GM21825 (cell line): ENCODE data around the gene KIR3DL1.
"Not testable (repeated sequence)": the region's sequence is repeated elsewhere in the genome, so short reads cannot be mapped to it uniquely, and the experiment has no call there.

Source experiments
- ATAC-seq: cut with Tn5 transposase; IDR thresholded peaks from one replicate; pipeline ENCODE4 v1.9.1; 2021; ENCODE audit warnings: mild to moderate bottlenecking, moderate library complexity; ENCODE audit not compliant: unreplicated experiment

KIR3DL1 gene

DNA sequence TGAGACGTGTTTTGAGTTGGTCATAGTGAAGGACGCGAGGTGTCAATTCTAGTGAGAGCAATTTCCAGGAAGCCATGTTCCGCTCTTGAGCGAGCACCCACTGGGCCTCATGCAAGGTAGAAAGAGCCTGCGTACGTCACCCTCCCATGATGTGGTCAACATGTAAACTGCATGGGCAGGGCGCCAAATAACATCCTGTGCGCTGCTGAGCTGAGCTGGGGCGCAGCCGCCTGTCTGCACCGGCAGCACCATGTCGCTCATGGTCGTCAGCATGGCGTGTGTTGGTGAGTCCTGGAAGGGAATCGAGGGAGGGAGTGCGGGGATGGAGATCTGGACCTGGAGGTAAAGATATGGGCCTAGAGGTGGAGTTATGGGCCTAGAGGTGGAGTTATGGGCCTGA is at the start of gene KIR3DL1:
TSS of gene KIR3DL1 (plus strand) at position 218 of the 400 bp plus-strand sequence.
- ATAC-seq = not testable (repeated sequence)

DNA sequence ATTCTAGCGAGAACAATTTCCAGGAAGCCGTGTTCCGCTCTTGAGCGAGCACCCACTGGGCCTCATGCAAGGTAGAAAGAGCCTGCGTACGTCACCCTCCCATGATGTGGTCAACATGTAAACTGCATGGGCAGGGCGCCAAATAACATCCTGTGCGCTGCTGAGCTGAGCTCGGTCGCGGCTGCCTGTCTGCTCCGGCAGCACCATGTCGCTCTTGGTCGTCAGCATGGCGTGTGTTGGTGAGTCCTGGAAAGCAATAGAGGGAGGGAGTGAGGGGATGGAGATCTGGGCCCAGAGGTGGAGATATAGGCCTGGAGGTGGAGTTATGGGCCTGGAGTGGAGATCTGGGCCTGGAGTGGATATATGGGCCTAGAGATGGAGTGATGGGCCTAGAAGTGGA is 46.6 kb upstream of the KIR3DL1 start, which contains the start of gene KIR2DL1:
TSS of gene KIR2DL1 (plus strand) at position 148 of the 400 bp plus-strand sequence. CDS start at position 206, 58 bp downstream.
- ATAC-seq = not testable (repeated sequence)

DNA sequence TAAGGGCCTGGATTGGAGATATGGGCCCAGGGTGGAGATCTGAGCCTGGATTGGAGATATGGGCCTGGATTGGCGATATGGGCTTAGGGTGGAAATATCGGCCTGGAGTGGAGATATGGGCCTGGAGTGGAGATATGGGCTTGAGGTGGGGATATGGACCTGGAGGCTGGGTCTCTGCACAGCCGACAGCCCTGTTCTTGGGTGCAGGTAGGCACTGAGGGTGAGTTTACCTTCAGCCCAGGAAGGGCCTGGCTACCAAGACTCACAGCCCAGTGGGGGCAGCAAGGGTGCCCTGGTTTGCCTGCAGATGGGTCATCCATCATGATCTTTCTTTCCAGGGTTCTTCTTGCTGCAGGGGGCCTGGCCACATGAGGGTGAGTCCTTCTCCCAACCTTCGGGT is 45.8 kb upstream of the KIR3DL1 start:
- ATAC-seq = not testable (repeated sequence)

DNA sequence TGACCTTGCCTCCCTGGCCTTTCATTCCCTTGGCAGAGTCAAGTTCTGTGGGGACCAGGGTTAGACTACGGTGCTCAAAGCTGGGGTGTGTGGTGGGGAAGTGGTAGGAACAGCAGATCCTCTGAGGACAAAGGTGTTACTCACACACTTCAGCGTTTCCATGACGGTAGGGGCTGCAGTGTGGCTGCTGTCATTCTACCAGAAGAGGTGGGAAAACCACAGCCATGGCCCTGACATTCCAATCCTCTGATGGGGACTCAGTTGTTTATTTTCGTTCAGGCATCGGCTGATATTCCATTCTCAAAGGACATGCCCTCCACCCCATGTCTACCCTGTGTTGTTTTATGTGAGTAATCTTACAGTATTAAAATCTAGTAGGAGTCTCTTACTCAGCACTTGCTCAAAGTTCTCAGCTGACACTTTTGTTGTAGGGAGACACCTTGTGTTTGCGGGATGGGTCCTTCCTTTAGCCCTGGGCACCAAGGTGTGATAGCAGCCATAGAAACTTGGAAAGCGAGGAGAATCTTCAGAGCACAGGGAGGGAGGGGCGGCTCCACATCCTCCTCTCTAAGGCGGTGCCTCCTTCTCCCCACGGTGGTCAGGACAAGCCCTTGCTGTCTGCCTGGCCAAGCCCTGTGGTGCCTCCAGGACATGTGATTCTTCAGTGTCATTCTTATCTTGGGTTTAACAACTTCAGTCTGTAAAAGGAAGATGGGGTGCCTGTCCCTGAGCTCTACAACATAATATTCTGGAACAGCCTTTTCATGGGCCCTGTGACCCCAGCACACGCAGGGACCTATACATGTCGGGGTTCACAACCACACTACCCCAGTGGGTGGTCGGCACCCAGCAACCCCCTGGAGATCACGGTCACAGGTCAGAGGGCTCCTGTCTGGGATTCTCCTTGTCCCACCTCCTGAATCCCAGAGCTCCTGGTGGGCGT is 45.0 kb upstream of the KIR3DL1 start:
- not testable (repeated sequence) for ATAC-seq

DNA sequence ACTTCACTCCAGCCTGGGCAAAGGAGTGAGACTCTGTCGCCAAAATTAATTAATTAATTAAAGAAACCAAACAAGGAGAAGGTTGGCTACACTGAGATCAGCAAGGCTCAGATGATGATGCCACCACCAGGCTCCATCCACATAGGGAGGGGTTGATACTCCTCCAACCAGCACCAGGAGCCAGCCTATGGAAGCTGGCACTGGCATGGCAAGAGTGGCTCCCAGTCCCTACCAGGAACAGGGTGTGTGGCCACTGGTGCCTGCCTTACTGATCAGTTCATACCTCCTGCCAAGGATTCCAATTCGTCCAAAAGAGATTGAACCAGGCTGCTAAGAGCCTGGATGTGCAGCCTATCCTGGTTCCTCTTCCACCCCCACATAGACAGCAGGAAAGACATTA is 43.6 kb upstream of the KIR3DL1 start:
- ATAC-seq = not testable (repeated sequence)

DNA sequence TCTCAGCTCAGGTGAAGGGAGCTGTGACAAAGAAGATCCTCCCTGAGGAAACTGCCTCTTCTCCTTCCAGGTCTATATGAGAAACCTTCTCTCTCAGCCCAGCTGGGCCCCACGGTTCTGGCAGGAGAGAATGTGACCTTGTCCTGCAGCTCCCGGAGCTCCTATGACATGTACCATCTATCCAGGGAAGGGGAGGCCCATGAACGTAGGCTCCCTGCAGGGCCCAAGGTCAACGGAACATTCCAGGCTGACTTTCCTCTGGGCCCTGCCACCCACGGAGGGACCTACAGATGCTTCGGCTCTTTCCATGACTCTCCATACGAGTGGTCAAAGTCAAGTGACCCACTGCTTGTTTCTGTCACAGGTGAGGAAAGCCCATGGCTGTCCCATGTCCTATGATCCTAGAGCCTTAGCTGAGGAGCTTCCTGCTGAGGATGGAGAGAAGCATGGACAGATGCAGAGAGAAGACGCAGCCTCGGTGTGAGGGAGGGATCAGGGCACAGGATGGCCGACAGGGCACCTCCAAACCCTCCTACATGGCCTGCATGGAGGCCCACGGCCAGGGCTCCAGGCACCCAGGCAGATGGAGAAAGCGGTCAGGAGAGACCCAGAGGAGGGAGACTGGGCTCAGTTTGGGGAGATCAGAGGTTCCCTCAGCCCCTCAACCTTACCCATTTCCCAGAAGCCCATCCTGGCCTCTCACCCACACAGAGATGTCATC is 41.0 kb upstream of the KIR3DL1 start:
- ATAC-seq = not testable (repeated sequence)

DNA sequence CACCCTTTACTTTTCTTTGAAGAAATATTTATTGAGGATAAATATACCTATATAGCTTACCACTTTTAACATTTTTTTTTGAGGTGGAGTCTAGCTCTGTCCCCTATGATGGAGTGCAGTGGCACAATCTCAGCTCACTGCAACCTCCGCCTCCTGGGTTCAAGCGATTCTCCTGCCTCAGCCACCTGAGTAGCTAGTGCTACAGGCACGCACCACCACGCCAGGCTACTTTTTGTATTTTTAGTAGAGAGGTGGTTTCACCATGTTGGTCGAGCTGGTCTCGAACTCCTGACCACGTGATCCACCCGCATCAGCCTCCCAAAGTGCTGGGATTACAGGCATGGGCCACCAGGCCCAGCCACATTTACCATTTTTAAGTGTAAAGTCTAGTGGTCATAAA is 40.4 kb upstream of the KIR3DL1 start:
- ATAC-seq = not testable (repeated sequence)

DNA sequence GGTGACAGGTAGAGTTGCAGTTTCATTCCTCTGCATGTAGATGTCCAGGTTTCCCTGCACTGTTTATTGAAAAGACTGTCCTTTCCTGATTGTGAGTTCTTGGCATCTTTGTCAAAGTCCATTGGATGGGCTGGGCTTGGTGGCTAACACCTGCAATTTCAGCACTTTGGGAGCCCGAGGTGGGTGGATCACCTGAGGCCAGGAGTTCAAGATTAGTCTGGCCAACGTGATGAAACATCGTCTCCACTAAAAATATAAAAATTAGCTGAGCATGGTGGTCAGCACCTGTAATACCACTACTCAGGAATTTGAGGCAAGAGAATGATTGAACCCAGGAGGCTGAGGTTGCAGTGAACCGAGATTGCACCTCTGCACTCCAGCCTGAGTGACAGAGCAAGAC is 38.4 kb upstream of the KIR3DL1 start:
- ATAC-seq = not testable (repeated sequence)

DNA sequence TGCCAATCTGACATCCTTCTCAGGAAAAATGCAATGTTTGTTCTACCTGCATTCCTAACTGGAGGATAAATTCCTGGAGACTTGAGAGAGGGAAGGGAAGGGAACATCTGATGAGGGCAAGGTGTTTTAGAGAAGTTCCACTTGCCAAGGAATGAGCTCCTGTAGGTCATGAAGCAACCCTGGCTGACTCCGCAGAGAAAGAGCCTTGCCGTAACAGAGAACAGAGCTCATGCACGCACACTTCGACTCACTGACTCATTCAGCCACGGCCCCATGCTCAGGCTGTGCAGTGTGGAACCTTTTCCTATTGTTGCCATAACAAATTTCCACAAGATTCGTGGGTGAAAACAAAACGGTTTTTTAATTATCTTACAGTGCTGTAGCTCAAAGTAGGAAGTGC is 37.4 kb upstream of the KIR3DL1 start:
- not testable (repeated sequence) for ATAC-seq

DNA sequence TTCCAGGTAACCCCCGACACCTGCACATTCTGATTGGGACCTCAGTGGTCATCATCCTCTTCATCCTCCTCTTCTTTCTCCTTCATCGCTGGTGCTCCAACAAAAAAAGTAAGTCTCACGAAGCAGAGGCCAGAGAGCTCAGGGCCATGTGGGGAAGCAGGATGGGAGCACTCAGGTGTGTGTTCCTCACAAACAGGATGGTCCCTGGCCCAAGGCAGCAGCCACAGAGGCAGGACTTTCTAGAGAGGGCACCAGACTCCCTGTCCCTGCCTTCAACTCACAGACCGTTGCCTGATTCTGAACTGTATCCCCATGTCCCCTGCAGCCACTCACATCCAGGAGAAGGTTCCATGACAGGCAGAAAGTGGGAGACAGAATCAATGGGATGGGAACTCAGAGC is 33.4 kb upstream of the KIR3DL1 start:
- ATAC-seq = not testable (repeated sequence)

DNA sequence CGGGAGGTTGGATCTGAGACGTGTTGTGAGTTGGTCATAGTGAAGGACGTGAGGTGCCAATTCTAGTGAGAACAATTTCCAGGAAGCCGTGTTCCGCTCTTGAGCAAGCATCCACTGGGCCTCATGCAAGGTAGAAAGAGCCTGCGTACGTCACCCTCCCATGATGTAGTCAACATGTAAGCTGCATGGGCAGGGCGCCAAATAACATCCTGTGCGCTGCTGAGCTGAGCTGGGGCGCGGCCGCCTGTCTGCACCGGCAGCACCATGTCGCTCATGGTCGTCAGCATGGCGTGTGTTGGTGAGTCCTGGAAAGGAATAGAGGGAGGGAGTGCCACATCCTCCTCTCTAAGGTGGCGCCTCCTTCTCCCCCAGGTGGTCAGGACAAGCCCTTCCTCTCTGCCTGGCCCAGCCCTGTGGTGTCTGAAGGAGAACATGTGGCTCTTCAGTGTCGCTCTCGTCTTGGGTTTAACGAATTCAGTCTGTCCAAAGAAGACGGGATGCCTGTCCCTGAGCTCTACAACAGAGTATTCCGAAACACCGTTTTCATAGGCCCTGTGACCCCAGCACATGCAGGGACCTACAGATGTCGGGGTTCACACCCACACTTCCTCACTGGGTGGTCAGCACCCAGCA is 30.1 kb upstream of the KIR3DL1 start:
- not testable (repeated sequence) for ATAC-seq

DNA sequence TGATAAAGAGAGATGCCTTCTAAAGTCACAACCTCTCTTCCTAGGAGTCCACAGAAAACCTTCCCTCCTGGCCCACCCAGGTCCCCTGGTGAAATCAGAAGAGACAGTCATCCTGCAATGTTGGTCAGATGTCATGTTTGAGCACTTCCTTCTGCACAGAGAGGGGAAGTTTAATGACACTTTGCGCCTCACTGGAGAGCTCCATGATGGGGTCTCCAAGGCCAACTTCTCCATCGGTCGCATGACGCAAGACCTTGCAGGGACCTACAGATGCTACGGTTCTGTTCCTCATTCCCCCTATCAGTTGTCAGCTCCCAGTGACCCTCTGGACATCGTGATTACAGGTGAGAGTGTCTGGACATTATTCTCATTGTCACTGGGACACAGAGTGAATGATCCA is 28.1 kb upstream of the KIR3DL1 start:
- not testable (repeated sequence) for ATAC-seq

DNA sequence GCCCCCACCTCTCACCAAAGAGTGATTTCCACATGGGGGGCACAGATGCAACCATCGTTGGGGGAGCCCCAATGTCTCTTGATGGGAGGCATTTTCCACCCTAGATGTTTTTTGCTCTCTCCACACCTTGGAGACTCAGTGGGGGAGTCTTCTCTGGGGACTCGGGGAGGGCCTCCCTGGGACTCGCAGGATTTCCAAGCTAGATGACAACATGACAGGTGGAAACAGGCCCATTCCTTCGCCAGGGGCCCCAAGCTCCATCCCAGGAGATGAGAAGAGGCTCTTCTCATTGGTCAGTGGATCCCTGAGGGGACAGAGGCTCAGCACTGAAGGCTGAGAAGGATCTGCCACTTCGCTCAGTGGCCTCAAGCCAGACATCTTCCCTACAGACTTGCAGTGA is 25.6 kb upstream of the KIR3DL1 start:
- ATAC-seq = no peak

DNA sequence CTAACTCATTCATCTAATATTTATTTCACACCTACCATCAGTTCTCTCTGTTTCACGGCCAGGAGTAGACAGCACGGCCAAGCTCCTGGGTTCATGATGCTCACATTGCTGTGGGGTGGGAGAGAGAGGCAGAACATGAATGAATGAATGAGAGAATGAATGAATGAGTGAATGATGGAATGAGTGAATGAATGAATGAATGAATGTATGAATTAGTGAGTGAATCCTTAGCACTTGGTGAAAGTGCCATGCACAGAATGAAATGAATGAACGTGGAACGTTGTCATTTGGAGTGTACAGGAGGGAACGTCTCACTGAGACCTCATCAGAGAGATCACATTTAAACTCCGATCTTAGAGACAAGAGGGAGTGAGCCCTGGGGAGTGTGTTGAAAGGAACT is 24.8 kb upstream of the KIR3DL1 start:
- no peak for ATAC-seq

DNA sequence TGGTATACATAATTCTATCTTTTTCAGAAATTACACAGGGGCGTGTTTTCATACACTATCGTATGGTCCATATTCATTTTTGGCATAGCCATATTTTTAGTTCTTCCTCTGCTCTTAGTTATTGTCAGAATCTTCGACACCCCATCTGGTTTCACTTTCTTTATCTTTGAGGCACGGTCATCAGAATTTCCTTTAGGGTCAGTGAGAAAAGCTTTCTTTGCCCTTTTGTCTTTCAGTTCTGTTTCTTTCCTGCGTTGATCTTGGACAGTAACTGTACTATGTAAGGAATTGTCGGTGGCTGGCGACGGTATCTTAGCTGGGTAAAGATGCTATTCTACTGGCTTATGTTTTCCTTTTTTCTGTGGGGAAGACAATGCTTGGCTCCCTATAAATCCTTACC is 23.5 kb upstream of the KIR3DL1 start:
- ATAC-seq = no peak

DNA sequence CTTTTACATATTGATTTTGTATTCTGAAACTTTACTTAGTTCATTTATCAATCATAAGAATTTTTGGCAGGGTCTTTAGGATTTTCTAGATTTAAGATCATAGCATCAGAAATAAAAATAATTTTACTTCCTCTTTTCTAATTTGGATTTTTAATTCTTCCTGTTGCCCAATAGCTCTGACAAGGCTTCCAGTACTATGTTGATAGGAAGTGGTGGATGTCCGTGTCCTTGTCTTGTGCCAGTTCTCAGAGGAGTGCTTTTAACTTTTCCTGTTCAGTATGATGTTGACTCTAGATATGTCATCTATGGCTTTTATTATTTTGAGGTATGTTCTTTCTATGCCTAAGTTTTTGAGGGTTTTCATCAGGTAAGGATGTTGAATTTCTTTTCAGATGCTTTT is 20.5 kb upstream of the KIR3DL1 start:
- no peak for ATAC-seq

DNA sequence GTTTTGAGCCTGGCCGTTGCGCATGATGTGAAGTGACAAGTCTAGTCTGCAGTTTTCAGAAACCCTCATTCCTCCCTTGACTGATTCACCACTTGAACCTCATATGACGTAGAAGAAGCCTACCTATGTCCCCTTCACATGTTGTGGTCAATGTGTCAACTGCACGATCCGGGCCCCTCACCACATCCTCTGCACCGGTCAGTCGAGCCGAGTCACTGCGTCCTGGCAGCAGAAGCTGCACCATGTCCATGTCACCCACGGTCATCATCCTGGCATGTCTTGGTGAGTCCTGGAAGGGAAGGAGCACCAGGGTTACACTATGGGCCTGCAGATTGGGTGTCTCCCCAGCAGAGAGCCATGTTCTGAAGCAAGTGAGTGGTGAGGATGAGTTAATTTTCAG is 12.9 kb upstream of the KIR3DL1 start, which contains the start of gene KIR2DL4:
TSS of gene KIR2DL4 (plus strand) at position 201 of the 400 bp plus-strand sequence. CDS start at position 243, 42 bp downstream.
- ATAC-seq = no peak

DNA sequence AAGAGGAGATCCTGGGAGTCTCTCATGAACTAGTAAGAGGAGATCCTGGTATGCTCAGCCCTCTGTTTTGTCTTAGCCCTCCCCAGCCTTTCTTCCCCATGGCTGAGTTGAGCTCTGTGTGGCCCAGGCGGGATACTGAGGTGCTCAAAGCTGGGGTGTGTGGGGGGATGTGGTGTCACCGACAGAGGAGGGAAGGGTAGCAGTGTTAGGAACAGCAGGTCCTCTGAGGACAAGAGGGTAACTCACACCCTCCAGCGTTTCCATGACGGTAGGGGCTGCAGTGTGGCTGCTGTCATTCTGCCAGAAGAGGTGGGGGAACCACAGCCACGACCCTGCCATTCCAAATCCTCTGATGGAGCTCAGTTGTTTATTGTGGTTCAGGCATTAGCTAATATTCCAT is 12.2 kb upstream of the KIR3DL1 start:
- ATAC-seq = no peak

DNA sequence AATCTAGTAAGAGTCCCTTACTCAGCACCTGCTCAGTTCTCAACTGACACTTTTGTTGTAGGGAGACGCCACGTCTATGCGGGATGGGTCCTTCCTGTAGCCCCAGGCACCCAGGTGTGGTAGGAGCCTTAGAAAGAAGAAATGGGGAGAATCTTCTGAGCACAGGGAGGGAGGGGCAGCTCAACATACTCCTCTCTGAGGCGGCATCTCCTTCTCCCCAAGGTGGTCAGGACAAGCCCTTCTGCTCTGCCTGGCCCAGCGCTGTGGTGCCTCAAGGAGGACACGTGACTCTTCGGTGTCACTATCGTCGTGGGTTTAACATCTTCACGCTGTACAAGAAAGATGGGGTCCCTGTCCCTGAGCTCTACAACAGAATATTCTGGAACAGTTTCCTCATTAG is 11.7 kb upstream of the KIR3DL1 start:
- no peak for ATAC-seq

DNA sequence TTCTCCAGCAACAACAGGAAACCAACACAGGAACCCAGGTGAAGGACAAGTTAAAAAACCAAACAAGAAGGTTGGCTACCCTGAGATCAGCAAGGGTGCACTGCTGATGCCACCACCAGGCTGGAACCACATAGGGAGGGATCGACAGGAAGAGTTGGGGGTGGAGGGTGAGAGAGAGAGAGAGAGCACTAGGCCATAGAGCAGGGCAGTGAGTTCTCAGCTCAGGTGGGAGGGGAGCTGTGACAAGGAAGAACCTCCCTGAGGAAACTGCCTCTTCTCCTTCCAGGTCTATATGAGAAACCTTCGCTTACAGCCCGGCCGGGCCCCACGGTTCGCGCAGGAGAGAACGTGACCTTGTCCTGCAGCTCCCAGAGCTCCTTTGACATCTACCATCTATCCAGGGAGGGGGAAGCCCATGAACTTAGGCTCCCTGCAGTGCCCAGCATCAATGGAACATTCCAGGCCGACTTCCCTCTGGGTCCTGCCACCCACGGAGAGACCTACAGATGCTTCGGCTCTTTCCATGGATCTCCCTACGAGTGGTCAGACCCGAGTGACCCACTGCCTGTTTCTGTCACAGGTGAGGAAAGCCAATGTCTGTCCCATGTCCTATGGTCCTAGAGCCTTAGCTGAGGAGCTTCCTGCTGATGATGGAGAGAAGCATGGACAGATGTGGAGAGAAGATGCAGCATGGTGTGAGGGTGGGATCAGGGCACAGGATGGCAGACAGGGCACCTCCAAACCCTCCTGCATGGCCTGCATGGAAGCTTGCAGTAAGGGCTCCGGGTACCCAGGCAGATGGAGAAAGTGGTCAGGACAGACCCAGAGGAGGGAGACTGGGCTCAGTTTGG is 10.4 kb upstream of the KIR3DL1 start:
- ATAC-seq = no peak
